NCI-H2081 (cell line): ENCODE data around the gene CNP.

Experiments used
- DNase-seq, 2 experiments: peaks; one replicate each; lab custom pipeline; 2025; lab: John Stamatoyannopoulos, UW

Gene CNP

DNA sequence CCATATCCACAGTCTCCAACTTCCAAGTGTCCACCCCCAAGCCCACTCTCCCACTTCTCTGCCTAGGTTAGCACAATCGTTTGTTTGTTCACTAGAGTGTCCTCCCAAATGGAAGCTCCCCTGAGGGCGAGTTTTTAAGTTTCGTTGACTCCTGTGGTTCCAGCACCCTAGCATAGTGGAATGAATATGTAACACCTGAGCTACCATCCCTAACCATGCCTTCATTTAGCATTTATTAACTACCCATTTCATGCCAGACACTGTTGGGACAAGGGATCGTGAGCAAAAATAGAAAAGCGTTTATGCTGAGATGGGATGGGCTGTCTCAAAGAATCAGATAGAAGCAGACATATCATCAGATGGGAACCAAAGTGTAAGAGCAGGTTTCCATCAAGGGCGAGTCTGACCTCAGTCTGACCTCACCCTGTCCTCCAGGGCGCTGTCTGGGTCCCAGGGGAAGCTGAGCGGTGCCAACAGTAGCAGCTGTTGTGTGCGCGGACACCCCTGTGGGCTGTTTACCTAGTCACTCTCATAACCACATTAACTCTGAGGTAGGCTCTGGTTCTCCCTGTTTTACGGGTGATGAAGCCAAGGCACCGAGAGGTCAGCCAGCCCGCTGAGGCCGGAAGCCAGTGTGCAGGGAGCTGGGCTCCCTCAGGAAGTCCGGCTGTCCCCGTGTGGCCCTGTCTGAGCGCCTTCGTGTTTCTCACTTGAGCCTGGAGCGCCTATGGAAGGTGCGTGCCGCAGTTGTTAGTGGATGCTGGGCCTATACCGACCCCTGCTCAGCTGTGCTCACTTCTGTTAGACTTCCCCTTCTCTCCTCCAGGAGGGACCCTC lies 6.2 kb downstream of the CNP start:
- peak; percentile 64 to 83 for DNase-seq

GRCh38 chr17:41973408-41973811 lies 6.8 kb downstream of the CNP start:
- no peak for DNase-seq

DNA sequence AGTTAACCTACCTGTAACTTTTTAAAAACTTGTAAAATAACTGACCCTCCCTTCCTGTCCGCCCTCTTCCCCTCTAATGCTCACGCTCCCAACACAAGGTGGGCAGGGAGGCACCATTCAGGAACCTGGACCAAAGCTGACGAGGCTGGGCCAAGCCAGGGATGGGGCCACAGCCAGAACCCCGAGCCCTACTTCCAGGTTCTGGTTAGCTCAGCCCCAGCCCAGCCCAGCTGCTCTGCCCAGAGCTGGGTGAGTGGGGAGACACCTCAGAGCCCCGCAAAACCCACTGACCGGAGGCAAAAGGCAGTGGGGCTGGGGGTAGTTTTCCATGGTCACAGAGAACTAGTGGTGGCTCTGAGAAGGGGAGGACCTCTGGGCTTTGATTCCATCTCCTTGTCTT lies 7.4 kb downstream of the CNP start:
- no peak for DNase-seq

GRCh38 chr17:41974658-41975057 lies 8.1 kb downstream of the CNP start:
- no peak for DNase-seq

DNA sequence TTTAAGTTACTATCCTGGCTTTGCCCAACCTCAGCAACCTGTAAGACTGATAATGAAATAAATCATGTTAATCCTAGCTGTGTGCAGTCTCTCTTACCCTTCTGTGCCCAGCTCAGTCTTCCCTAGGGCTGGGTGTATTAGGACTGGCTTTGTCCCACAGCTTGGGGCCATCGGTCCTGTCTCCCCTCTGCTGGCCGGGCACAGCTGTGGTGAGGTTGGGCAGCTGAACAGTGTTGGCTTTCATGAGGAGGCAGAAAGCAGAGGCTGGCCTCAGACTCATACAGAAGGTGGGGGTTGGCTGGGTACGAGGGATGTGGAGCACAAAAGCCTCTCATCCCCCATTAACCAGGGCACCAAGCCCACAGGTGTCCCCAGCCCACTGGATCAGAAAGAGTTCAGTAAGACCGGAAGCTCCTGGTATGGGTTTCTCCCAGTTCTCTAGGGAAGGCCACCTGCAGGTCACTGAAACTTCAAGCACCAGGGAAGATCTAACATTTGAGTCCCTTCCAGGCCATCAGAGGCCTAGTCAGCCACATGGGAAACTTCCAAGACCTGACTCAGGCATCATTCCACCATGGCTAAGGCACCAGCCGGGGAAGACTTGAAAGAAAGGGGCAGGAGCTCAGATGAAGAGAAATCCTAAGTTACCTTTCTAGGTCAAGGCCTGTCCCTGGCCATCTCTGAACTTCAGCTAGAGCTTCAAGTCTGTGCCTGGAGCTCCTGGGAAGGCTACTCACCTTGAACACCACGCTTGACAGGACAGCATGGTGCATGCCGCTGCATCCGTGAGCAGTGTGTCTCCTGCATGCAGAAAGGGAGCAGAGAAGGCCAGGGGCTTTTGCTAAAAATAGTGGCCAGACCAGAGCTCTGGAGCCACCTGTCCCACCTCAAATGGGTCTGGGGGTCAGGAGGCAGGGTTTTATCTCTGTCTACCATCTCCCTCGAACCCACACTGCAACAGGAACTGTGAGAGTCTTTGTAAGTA lies 8.8 kb downstream of the CNP start:
- DNase-seq = no peak

DNA sequence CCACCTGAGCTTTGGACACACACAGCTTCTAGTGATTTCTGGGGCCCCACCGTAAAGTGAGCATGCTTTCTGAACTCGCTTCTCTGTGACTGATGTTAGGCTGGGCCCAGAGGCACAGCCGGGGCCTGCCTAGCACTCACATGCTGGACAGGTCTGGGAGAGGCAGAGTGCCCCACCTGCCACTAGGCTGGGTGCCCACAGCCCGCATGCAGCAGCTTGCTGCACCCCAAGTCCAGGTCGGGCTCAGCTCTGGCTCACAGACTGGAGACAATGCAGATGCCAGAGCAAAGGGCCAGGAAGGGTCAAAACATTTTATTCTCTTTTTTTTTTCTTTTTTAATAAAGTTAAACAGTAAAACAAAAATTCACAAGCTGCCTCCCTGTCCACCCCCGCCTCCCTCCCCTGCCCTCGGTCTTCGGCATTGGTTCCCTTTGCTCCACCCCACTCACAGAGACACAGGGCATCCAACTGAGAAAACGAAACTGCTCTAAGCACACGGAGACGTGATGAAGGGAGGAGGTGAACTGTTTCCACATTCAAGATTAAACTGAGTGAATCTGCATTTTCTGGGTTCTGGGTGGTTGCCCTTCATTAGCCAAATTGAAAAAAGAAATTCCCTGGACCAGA lies 9.7 kb downstream of the CNP start:
- no peak for DNase-seq

- no peak for DNase-seq
These were observed 11.4 kb downstream of the CNP start for GRCh38 chr17:41977991-41978390.

DNA sequence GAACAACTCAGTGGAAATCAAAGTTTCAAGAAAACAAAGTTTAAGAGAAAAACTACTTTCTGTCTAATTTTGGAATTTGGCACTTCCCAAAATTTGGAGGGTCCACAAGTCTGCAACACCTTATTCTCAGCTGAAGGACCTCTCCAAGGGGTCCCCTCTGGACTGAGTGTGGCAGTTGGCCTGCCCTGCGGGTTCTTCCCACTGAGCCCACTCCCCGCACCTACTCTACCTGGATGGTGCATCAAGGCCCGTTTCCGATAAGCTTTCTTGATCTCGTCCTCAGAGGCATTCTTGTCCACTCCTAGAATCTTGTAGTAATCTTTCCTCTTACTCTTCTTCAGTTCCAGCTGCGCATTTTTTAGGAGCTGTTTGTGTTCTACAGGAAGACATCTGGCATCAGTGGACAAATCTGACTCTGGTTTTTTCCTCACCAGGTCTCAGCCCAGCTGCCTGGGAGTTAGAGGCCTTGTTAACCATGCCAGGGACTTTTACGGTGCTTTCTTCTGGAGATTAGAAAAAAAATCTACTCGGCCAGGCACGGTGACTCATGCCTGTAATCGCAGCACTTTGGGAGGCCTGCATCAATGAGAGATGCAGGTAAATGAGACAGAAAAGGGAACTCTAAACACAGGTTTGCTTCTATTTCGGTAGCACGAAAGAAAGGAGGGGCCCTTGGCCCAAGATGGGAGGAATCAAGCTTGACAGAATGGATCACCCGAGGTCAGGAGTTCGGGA lies 15.6 kb downstream of the CNP start:
- DNase-seq = no peak

GRCh38 chr17:41984454-41984853 lies 17.9 kb downstream of the CNP start:
- DNase-seq = no peak

GRCh38 chr17:41985919-41986318 lies 19.3 kb downstream of the CNP start:
- no peak for DNase-seq

GRCh38 chr17:41986634-41987033 lies 20.0 kb downstream of the CNP start:
- no peak for DNase-seq

DNA sequence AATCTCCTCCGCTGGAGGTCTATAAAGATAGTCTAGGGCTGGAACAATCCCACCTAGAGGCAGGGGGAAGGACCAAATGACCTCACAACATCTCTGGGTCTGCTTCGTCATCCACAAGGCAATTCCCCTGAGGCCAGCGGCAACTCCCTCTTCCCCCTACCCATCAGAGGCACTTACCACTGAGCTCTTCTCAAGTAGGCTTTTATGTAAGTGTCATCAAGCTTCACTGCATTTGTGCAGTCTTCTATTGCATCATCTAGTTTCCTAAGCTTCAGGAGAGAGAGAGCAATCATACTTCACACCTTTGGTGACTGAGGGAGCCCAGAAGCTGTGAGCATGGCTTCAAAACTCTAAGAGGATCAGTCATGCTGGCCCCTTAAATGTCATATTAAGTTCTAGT lies 21.0 kb downstream of the CNP start:
- DNase-seq = no peak

DNA sequence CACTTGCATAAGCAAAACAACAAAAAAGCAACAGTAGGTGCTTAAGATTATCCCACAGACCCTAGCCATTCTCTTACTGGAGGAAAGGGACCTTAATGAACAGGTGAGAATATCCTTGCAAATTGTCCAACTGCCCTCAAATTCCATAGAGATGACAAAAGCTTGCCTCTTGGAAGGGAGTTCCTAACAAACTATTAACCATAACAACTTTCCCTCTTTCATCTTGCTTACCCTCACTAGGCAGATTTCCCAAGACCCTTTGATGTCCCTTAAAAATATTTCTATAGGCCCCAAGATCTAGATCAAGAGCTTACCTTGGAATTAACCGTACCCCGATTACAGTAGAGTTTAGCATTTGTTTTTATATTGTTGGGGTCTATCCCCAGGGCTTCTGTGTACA lies 21.8 kb downstream of the CNP start:
- DNase-seq = no peak

DNA sequence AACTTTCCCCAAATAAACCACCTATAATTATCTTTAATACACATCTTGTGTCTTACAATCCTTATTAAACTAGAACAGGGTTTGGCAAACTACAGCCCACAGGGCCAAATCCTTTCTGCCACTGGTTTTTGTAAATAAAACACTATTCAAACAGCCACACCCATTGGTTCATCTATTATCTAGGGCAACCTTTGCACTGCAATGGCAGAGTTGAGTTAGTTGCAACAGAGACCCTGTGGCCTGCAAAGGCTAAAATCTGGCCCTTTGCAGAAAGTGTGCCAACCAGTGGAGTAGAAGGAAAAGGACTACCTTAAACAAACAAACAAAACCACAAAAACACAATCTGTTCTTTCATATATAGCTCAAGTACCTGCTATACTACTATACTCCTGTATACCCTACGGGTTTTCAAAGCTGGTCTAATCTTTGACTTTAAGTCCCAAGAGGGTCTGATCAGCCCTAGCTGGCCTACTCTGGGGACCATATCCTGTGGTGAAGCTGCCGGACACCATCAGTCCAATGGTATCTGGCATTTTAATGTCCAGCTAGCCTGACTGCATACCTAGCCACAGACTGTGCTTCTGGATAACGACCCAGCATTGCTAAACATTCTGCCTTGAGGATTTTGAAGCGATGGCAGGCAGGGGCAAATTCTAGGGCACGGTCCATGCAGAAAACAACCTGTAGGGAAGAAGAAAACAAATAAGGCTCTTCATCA lies 23.3 kb downstream of the CNP start:
- DNase-seq = no peak

- DNase-seq = no peak
These were observed 26.0 kb downstream of the CNP start for GRCh38 chr17:41992576-41992975.

GRCh38 chr17:41996855-41997164 lies 30.2 kb downstream of the CNP start:
- no peak for DNase-seq

DNA sequence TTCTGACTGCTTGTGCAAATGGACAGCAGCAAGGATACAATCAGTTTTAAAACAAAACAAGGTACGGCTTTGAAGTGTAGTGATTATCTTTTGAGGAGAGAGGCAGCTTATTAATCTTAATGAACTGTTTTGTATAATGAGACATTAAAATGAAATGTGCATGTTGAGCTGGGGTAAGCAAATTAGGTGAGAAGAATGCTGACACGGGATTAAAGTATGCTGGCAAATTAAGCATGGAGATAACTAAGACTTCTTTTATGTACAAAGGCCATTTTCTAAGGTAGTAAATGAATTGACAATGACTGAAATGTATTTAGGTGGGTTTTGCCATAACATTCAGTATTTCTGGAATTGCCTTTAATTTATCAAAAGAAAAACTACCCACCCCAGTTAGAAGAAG lies 31.9 kb downstream of the CNP start:
- DNase-seq = no peak

DNA sequence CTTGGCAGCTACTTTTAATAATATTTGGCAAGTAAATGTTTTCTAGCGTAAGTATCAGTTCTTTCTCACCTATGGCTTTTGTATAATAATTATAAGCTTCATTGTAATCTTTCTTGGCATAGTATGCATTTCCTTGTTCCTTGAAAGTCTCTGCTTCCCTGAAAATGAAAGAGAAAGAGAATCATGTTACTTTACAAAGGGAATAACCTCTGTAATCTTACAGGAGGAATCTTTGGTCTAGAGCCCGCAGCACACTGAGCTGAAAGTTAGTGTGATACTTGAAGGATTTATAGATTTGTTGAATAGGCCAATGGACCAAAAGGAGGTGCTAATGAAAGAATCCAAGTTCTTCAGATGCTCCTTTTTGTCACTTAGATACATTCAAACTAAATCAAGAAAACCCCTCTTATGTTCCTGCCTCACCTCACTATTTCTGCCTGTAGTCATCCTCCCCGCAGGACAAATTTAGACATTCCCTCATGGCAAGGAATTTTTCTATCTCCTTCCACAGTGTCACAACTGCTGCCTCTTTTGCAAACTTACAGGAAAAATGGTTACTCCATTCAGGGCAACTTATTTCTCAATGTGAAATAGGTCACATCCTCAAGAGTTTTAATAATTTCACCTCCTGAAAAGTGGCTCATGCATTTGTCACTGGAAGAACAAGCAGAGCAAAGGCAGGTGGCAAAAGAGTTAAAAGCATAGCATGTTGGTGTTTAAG lies 34.0 kb downstream of the CNP start:
- no peak for DNase-seq

- no peak for DNase-seq
These were observed 35.1 kb downstream of the CNP start for GRCh38 chr17:42001729-42002128.

- DNase-seq = no peak
These were observed 35.7 kb downstream of the CNP start for GRCh38 chr17:42002175-42002791.
